ENCODE data around the gene CLSTN3. TPM values are rescaled to one million over a fixed set of nuclear protein-coding genes. Genes with fewer than 3 reads are reported as not detected.
A peak's percentile ranks its signal among the peaks of the same experiment; 100 is the strongest.

CLSTN3 gene
- total RNA-seq: 25.2 and 57.5 TPM in 2 replicates

GRCh38 chr12:7129872-7130691, at the start of gene CLSTN3:
TSS of gene CLSTN3 (plus strand) at chr12:7130371. CDS start at chr12:7130649, 278 bp downstream.
- TF ChIP-seq, protein P1, sequence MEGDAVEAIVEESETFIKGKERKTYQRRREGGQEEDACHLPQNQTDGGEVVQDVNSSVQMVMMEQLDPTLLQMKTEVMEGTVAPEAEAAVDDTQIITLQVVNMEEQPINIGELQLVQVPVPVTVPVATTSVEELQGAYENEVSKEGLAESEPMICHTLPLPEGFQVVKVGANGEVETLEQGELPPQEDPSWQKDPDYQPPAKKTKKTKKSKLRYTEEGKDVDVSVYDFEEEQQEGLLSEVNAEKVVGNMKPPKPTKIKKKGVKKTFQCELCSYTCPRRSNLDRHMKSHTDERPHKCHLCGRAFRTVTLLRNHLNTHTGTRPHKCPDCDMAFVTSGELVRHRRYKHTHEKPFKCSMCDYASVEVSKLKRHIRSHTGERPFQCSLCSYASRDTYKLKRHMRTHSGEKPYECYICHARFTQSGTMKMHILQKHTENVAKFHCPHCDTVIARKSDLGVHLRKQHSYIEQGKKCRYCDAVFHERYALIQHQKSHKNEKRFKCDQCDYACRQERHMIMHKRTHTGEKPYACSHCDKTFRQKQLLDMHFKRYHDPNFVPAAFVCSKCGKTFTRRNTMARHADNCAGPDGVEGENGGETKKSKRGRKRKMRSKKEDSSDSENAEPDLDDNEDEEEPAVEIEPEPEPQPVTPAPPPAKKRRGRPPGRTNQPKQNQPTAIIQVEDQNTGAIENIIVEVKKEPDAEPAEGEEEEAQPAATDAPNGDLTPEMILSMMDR (conservative IDR thresholded peaks at IDR 0.05; ENCODE audit: low read depth, low read length): no peak
- no peak for DNase-seq (ENCODE audit: low read depth)

DNA sequence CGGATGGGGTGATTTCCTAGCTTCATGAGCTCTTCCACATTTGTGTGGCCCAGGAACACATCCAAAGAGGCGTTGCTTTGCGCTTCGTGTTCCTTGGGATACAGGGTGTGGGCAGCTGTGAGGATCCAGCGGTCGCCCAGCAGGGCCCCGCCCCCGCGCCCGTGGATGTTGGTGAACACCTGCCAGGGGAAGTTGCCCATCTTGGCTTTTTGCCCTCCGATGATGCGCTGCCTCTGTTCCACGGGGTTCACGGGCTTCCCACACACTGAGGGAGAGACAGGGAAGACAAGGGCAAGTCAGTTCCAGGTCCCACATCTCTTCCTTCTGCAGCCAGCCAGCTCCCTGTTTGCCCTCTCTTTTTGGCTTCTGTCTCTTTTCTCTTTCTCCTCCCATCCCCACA, 49.1 kb upstream of the CLSTN3 start:
- TF ChIP-seq, protein P1 (conservative IDR thresholded peaks at IDR 0.05; ENCODE audit: low read depth, low read length): no peak

More at GRCh38 chr12:7129872-7130691, at the start of gene CLSTN3:
- H3K4me3 ChIP-seq (ENCODE audit: low read depth, low read length): peak within 1 kb of the TSS; percentile 97

GRCh38 chr12:7083125-7083524, 47.0 kb upstream of the CLSTN3 start:
- no peak overlapping the region for H3K4me3 ChIP-seq (ENCODE audit: low read depth, low read length)
- TF ChIP-seq, protein P1 (conservative IDR thresholded peaks at IDR 0.05; ENCODE audit: low read depth, low read length): no peak
- DNase-seq (ENCODE audit: low read depth): no peak

More for the DNA sequence above, 49.1 kb upstream of the CLSTN3 start:
- no peak for DNase-seq (ENCODE audit: low read depth)
- H3K4me3 ChIP-seq (ENCODE audit: low read depth, low read length): no peak overlapping the region

DNA sequence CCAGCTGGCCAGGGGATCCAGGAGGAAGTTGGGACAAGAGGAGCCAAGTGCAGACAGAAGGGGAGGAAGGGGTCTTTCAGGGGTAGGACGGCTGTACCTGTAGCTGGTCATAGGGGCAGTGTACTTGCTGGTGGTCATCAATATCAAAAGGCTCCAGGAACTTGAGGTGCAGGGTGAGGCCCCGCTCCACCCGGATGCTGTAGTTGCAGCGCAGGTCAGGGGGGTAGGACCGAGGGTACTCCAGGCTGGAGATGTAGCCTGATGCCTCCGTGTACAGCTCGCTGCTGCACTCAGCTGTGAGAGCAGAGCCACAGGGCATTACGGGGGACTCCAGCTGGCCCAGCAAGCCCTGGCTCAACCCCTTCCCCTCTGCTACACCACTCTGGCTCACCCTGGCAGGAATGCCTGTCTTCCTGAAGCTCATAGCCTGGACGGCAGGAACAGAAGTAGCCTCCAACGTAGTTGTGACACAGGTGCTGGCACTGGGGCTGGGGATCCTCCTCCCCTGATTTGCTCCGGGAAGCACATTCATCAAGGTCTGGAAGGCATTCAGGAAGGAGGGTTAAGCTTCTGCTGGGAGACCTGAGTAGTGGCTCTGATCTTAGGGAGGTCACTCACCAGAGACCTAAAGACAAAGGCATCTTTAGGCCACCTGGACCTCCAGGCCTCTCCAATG, 40.8 kb upstream of the CLSTN3 start:
- TF ChIP-seq, protein P1 (conservative IDR thresholded peaks at IDR 0.05; ENCODE audit: low read depth, low read length): no peak
- H3K4me3 ChIP-seq (ENCODE audit: low read depth, low read length): no peak overlapping the region
- DNase-seq (ENCODE audit: low read depth): no peak

- no peak overlapping the region for H3K4me3 ChIP-seq (ENCODE audit: low read depth, low read length)
- no peak for DNase-seq (ENCODE audit: low read depth)
Measured at GRCh38 chr12:7090222-7090998, 39.8 kb upstream of the CLSTN3 start.

DNA sequence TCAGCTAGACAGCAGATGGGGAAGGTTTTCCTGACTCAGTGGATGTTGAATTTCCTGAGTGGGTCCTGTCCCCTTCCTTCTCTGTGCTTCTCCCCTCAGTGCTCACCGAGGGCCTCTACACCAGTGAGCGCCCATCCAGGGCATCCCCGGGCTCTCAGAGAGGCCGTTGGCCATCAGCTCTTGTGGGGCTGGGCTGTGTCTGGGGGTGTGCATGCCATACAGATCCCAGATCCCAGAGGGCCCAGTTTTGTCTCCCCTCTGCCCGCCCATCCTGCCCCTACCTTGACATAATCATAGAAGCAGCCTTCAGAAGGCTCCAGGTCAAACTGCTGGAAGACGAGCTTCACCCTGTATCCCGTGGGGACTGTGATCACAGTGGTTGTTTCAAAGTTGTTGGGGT, 39.0 kb upstream of the CLSTN3 start:
- TF ChIP-seq, protein P1 (conservative IDR thresholded peaks at IDR 0.05; ENCODE audit: low read depth, low read length): no peak
- H3K4me3 ChIP-seq (ENCODE audit: low read depth, low read length): no peak overlapping the region
- no peak for DNase-seq (ENCODE audit: low read depth)

More at GRCh38 chr12:7090222-7090998, 39.8 kb upstream of the CLSTN3 start:
- TF ChIP-seq, protein P1 (conservative IDR thresholded peaks at IDR 0.05; ENCODE audit: low read depth, low read length): no peak
